Fibroblast of lung (primary cell): ENCODE results near the gene MSL3B.

Experiments
- DNase-seq, 2 donors: peaks; one replicate each; pipeline versions ENCODE4 v3.0.0 to v3.0.0-alpha.2; 2010; ENCODE audit warnings: low read depth in 2 of 2
- H2AFZ ChIP-seq: 2 replicates; pipeline ENCODE4 v1.5.1; 2012; ENCODE audit warnings: low read length, control low read depth, inconsistent platforms
- H3K27ac ChIP-seq: 2 replicates; pipeline ENCODE4 v1.5.1; 2011; ENCODE audit warnings: low read length, control low read depth; ENCODE audit not compliant: insufficient read depth
- H3K27me3 ChIP-seq: 2 replicates; pipeline ENCODE4 v1.5.1; 2011; ENCODE audit warnings: mild to moderate bottlenecking, low read length; ENCODE audit not compliant: control insufficient read depth, insufficient read depth
- H3K36me3 ChIP-seq: 2 replicates; pipeline ENCODE4 v1.5.1; 2011; ENCODE audit warnings: low read length; ENCODE audit not compliant: control insufficient read depth, insufficient read depth
- H3K4me1 ChIP-seq: 2 replicates; pipeline ENCODE4 v1.5.1; 2011; ENCODE audit warnings: low read length; ENCODE audit not compliant: control insufficient read depth, insufficient read depth; ENCODE audit errors: extremely low read depth
- H3K4me2 ChIP-seq: 2 replicates; pipeline ENCODE4 v1.5.1; 2011; ENCODE audit warnings: low read length, control low read depth; ENCODE audit not compliant: insufficient read depth; ENCODE audit errors: extremely low read depth
- H3K4me3 ChIP-seq, 4 experiments: fragments of 200-600 bp in 1 of 4; sonication (generic) in 1 of 4; replicated peaks in 1 of 4; 2 replicates each; pipeline ENCODE4 v1.5.1; 2011 to 2016; ENCODE audit warnings: low read length in 4 of 4, low read depth in 3 of 4, mild to moderate bottlenecking in 3 of 4, control low read depth in 2 of 4, inconsistent platforms in 1 of 4, mixed read lengths in 1 of 4; ENCODE audit not compliant: insufficient read depth in 1 of 4; ENCODE audit errors: control extremely low read depth in 1 of 4
- H3K79me2 ChIP-seq: 2 replicates; pipeline ENCODE4 v1.5.1; 2012; ENCODE audit warnings: mild to moderate bottlenecking, low read length, inconsistent platforms; ENCODE audit not compliant: control insufficient read depth, insufficient read depth
- H3K9ac ChIP-seq: 2 replicates; pipeline ENCODE4 v1.5.1; 2011; ENCODE audit warnings: mild to moderate bottlenecking, low read length, control low read depth; ENCODE audit not compliant: insufficient read depth
- H3K9me3 ChIP-seq: 2 replicates; pipeline ENCODE4 v1.5.1; 2012; ENCODE audit warnings: low read depth, low read length; ENCODE audit not compliant: control insufficient read depth, insufficient read depth
- H4K20me1 ChIP-seq: 2 replicates; pipeline ENCODE4 v1.5.1; 2011; ENCODE audit warnings: low read length; ENCODE audit not compliant: control insufficient read depth, insufficient read depth; ENCODE audit errors: extremely low read depth
- CTCF ChIP-seq, 2 donors: IDR thresholded peaks in 1 of 2; conservative IDR thresholded peaks in 1 of 2; 1 replicate in 1 of 2; 2 replicates in 1 of 2; pipeline ENCODE4 v1.5.1; 2011 to 2012; ENCODE audit warnings: low read length in 2 of 2, control low read depth in 1 of 2, inconsistent platforms in 1 of 2, low read depth in 1 of 2, mild to moderate bottlenecking in 1 of 2
- EZH2 ChIP-seq: IDR thresholded peaks from 2 replicates; pipeline ENCODE4 v1.5.1; 2012; ENCODE audit warnings: low read length, control low read depth, mild to moderate bottlenecking; ENCODE audit errors: missing control alignments

MSL3B gene

GRCh38 chr2:233867993-233868532 is at the start of gene MSL3B:
Gene MSL3B, minus strand, starts transcription at chr2:233868386.
- H3K9me3 ChIP-seq, result no peaks in the 10 kb centered on the region
- peak within 1 kb of the TSS; percentile 97 for H2AFZ ChIP-seq
- no peak for TF ChIP-seq CTCF (conservative IDR thresholded peaks at IDR 0.05 in 1 of 2, IDR thresholded peaks at IDR 0.05 in 1 of 2; ENCODE audit: low read depth in 1 of 2, low read length in 2 of 2)
- no peak for TF ChIP-seq EZH2
- peak within 1 kb of the TSS; percentile 61 for H3K9ac ChIP-seq
- H3K27me3 ChIP-seq, result no peaks in the 10 kb centered on the region
- H3K4me3 ChIP-seq, result peak within 1 kb of the TSS; percentile 62 to 89 (median 72)
- H3K4me2 ChIP-seq, result peak within 1 kb of the TSS; percentile 69
- DNase-seq, result peak; percentile 39 to 66
- H3K4me1 ChIP-seq, result no peaks in the 10 kb centered on the region
- peaks cover 3% of the 10 kb centered on the region for H3K36me3 ChIP-seq
- no peaks in the 10 kb centered on the region for H4K20me1 ChIP-seq
- H3K27ac ChIP-seq, result peak within 1 kb of the TSS; percentile 62
- no peaks in the 10 kb centered on the region for H3K79me2 ChIP-seq

DNA sequence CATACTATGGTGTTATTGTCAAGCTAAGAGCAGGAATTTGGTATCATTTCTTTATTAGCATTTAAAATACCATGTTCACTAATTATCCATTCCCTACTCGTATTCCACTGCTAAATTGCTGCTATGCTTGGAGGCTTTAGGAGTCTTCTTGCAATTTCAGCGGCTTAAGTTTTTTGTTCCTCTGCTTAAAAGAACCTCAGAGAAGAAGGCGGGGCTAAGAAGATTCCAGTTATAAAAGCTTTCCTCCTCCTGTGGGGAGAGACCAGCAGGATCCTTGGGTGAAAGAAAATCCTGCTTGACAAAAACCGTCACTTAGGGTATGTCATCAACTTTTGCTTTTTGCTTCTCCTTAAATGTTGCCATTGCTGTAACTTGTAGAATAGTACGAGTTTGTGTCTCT is 48.9 kb upstream of the MSL3B start, which contains the start of gene TRPM8:
Gene TRPM8 (plus strand): TSS at position 258 of the 400 bp plus-strand sequence. CDS start 9,165 bp downstream, outside the sequence.
- H3K36me3 ChIP-seq, result no peaks in the 10 kb centered on the region
- H3K9ac ChIP-seq, result no peak within 1 kb of the TSS

GRCh38 chr2:233915128-233915527 is 46.9 kb upstream of the MSL3B start:
- Histone ChIP-seq H3K4me3 (no peak overlapping the region), H3K9me3 (no peaks in the 10 kb centered on the region), H3K4me2 (no peak overlapping the region), H3K27me3 (no peaks in the 10 kb centered on the region), H3K9ac (no peak overlapping the region), H4K20me1 (no peaks in the 10 kb centered on the region), H2AFZ (no peak overlapping the region), H3K36me3 (no peaks in the 10 kb centered on the region), H3K79me2 (no peaks in the 10 kb centered on the region), H3K27ac (no peak overlapping the region), H3K4me1 (no peaks in the 10 kb centered on the region)
- DNase-seq, result no peak
- TF ChIP-seq CTCF (conservative IDR thresholded peaks at IDR 0.05 in 1 of 2, IDR thresholded peaks at IDR 0.05 in 1 of 2; ENCODE audit: low read depth in 1 of 2, low read length in 2 of 2) (peak in 1 of 2 donors; percentile 12), EZH2 (no peak)

More for the DNA sequence above, 48.9 kb upstream of the MSL3B start, which contains the start of gene TRPM8:
- no peaks in the 10 kb centered on the region for H3K9me3 ChIP-seq
- no peak within 1 kb of the TSS for H3K4me2 ChIP-seq
- H3K27me3 ChIP-seq, result no peaks in the 10 kb centered on the region
- TF ChIP-seq CTCF (conservative IDR thresholded peaks at IDR 0.05 in 1 of 2, IDR thresholded peaks at IDR 0.05 in 1 of 2; ENCODE audit: low read depth in 1 of 2, low read length in 2 of 2), result no peak
- TF ChIP-seq EZH2, result no peak
- no peak for DNase-seq
- H3K27ac ChIP-seq, result no peak within 1 kb of the TSS
- no peaks in the 10 kb centered on the region for H4K20me1 ChIP-seq
- H3K4me3 ChIP-seq, result no peak within 1 kb of the TSS
- H3K4me1 ChIP-seq, result no peaks in the 10 kb centered on the region
- no peak within 1 kb of the TSS for H2AFZ ChIP-seq
- no peaks in the 10 kb centered on the region for H3K79me2 ChIP-seq
